HG03045 (cell line): ENCODE results near the gene HS3ST3B1.

Experiments used
- ATAC-seq: cut with Tn5 transposase; IDR thresholded peaks from one replicate; pipeline ENCODE4 v1.9.1; 2021; ENCODE audit warnings: mild to moderate bottlenecking, moderate library complexity; ENCODE audit not compliant: unreplicated experiment

Gene HS3ST3B1

DNA sequence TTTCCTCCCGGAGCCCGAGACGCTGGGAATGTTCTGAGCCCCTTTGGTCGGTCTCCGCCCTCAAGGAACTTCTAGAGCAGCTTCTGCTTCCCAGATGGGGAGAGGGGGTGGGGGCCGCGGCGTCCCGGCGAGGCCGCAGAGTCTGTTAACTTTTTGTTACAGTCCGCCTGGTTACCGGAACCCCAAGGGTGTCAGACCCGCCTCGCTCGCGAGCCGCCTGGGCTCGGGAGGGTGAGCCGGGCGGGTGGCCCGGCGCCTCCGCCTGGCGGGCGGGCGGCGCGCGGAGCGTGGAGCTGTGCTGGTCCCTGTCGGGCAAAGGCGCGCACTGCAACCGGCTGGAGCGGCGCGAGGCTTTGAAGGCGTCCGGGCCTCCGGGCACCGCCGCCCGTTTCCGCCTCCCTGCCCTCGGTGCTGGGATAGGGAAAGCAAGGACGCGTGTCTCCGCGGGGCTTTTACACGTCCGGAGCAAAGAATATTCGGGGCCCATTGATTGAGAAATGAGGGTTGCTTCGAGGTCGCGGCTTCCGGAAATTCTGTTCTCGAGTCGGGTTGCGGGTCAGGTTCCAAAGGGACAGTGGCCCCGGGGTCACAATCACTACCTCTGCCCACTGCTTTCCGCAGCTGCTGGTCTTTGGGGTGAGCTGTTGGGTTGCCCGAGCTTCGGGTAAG lies 1.7 kb downstream of the HS3ST3B1 start:
- ATAC-seq: peak; percentile 48

DNA sequence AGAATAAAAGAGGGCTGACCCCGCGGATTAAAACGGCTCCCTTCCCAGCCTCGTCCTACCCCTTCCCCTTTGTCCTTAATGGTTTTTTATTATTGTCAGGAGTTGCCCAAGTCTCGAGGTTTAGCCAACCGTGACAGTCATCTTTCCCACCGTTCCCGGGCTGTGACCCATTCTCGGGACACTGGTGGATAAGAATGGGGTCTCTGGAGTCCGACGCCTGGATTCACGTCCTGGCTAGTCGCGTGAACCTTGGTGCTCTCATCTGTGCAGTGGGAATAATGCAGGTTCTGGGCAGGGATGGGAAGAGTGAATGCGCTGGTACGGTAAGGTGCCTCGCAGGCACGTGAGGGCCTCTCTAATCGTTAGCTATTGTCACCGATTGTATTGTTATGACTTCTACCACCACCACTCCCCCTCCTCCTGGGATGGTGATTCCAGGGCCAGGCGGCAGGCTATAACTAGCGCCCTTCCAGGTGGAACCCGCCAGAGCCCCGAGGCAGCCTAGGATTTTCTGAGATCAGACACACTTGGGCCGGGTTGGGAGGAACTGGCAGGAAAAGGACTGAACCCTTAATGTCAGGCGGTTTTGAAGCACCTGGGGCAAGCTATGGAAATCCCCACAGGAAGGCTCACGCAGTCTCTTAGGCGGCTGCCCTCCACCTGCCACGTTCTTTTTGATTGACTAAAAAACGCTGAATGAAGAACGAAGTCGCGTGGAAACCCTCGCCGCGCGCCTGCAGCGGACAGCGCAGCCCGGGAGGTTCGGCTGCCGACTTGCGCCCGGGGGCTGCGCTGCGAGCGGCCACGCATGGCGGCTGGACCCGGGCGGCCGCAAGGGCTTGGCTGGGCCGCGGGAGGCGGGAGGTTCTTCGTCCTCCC lies 2.7 kb downstream of the HS3ST3B1 start:
- no peak for ATAC-seq

DNA sequence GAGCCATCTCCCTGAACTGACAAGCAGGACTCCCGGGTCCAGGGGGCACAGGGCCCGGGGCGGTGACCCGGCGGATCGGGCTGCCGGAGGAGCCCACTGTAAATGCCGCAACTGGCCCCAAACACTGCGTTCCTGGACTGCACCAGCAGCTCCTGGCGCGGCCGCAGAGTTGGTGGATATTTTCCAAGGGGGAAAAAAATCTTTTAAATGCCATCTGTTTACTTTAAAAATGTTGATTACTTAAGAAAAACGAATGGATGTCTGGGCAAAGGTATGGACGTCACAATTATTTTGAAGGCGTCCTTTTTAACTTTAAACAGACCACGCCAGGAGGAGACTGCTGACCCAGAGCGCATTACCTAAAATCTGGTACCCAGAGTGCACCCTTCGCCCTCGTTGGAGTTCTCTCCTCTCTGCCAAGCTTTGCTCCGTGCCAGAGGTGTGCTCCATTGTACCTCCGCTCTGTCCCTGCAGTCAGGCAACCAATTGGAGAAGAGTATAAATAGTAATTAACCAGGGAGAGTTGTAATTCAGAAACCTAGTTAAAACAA lies 3.4 kb downstream of the HS3ST3B1 start:
- ATAC-seq: no peak

DNA sequence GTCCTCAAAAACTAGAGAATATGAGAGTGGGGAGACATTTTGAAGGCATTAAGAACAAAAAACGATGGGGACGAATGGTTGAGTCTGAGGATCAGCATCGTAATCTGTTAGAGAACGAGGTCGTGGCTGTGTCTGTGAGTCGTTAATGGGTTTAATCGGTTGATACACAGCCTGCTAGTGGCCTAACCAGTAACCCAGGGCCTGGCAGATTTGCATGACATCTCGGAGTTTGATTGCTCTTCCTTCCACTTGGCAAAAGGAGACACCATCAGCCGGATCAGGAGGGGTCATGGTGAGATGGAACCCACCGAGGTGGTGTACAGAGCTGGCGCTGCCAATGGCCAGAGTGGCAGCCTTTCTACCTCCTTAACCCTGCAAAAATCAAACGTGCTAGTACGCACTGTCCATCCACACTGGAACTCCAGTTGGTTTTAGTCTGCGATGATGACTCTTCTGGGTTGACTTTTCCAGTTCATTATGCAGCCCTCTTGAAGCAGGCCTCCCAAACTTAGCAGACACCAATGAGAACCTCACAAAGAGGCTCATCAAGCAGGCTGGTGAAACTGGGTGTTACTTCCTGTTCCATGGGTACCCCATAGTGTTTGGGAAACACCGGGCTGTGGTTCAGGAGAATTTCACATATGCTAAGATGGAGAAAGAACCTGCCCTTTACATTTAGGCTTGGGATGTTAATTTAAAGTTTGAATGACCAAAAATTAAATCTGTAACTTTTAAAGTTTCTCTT lies 4.1 kb downstream of the HS3ST3B1 start:
- ATAC-seq: no peak

DNA sequence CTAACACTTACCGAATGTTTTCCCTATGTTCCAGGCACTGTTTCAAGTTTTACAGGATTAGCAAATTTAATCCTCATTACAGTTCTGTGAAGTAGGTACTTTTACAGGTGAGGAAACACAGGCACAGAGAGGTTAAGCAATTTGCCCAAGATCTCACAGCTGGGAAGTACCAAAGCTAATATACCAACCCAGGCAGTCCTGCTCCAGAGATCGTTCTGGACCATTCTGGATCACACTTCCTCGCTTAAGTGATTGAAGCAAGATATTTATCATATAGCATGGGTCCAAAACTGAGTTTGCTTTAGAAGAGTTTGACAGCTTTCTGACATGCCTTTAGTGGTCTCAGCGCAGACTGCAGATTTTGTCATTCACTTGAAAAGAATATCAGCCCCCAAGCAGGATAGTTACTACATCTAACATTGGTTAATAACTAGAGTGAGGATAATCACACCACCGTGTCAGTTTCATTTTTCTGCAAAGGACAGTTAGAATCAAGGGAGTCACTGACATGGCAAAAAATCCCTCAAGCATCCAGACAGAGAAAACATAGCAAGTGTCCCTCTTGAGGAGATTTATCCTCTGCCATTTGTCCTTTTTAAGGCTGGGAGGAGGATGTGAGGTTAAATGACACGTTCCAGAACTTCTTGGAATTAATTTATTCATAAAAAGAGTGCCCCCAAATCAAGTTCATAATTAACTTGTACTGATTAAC lies 5.1 kb downstream of the HS3ST3B1 start:
- ATAC-seq: no peak

DNA sequence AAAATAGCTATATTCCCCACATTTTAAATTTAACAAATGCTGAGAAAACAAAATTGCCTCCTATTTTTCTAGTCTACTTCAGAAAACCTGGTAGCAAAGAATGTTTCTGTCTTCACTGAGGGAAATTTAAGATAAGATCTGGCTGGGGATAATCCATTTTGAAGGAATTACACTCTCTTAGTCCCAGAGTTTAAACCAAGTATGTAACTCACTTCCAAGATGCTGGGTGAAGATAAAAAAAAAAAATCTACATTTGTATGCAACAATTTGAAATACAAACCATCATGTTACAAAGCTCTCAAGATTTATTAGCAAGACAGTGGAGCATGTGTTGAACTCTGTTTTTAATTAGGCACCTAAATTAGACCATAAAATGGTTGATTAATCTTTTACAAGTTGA lies 5.7 kb downstream of the HS3ST3B1 start:
- ATAC-seq: no peak

DNA sequence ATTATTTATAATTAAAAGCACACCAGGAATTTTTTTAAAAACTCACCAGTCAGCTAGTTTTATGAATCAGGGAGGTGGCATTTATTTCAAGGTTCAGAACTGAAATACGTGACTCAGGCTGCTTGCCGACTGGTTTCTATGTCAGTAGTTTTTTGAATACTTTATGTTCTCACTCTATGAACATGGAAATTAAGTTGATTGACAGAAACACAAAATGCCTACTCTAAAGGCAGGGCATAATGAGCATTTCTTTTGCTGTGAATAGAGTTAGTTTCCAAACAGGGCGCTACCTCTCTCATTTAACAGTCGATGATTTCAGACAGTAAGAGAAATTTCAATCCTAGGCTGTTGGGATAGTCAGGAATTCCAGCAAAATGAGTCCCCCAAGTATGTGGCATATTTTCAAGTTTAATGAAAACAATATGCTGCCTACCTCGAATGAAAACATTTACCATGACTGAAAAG lies 6.7 kb downstream of the HS3ST3B1 start:
- ATAC-seq: no peak

DNA sequence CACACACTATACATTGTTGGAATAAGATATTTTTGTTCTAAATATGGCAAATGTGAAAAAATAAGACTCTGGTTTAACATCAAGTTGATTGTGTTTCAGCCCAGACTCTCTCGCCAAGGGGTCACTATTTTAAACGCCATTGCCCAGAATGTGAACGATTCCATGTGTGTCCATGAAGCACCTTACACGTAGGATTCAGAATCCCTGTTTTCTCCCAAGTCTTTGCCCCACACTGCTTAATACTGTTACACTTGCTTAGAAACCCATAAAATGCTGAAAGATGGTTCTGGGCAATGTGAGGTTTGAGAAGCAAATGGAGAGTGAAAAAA lies 7.7 kb downstream of the HS3ST3B1 start:
- ATAC-seq: no peak

DNA sequence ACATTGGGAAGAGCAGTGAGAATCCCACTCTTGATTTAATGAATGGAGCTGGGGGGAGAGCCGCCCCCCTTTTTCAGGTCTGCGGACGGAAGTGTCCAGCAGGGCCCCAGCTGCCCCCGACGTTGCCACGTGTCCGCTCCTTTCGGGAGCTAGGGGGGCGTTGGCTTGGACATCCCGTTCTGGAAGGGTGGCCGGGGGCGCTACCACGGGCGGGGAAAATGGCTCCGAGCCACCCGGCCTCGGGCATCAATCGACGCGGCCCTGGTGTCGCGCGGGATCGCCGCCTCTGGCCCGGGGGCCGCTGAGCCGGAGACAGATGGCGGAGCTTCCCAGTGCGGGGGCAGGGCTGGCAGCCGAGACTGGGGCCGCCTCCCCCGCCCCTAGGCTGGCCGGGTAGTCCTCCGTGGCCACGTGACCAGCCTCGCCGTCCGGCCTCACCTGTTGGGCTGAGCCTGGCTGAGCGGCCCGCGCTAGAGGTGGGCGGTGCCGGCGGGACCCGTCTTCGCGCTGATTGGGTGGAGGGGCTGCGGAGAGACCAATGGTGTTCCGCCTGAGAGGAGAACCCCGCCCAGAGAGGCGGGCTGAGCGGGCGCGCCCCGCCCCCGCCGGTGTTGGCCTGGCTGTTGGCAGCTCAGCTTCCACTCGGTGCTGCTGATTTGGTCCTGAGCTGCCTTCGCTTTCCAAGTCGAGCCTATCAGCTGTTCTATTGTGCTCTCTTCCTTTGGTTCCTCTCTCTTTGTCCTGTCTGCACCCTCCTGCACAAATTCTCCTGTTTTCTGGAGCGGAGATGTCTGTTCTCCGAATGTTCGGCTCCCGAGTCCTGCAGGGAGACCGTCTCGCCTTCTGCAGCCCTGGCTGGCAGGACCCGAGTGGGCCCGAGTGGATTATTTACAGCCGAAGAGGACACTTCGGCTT lies 8.3 kb downstream of the HS3ST3B1 start:
- ATAC-seq: peak; percentile 97

DNA sequence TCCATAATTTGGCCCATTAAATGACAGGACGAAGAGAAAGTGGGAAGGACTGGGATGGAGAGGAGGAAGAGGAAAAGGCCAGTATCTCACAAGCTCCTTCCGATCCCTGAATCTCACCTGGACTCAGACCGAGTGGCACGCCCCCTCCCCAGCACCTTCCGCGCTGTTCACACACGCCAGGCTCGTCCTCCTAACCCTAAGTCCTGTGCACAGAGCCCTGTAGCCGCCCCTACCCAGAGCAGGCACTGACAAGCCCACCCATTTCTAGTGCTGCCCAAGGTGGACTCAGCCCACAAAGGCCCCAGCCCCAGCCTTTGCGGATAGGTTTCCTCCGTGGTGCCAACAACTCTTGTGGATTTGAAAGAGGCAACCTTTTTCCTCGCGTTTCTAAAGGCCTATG lies 9.2 kb downstream of the HS3ST3B1 start:
- no peak for ATAC-seq

DNA sequence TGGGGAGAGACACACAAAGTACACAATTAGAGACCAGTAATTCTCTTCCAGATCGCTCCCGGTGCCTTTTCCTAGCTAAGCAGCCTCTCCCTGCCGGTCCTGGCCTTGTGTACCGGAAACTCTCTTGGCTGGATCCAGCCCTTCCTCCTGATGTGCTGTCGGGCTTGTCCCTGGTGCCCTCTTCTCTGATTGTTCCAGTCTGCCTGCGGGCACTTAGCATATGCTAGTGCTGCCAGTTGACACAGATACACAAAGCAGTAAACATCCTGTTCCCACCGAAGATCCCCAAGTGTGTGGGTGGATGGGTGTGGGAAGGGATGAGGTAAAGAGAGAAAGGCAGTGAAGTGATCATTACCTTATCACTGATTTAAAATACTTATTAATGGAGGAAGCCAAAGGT lies 9.7 kb downstream of the HS3ST3B1 start:
- ATAC-seq: no peak

DNA sequence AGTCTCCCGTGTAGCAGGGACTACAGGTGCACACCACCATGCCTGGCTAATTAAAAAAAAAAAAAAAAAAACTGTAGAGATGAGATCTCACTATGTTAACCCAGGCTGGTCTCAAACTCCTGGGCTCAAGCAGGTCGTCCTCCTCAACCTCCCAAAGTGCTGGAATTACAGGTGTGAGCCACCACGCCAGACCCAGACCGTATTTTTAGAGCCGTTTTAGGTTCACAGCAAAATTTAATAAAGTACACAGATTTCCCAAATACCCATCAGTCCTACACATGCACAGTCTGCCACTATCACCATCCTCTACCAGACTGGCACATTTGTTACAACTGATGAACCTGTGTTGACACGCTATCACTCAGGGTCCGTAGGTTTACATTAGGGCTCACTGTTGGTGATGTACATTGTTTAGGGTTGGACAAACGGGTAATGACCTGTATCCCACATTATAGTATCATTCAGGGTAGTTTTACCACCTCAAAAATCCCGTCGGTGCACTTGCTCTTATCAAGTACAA lies 10.4 kb downstream of the HS3ST3B1 start:
- no peak for ATAC-seq

DNA sequence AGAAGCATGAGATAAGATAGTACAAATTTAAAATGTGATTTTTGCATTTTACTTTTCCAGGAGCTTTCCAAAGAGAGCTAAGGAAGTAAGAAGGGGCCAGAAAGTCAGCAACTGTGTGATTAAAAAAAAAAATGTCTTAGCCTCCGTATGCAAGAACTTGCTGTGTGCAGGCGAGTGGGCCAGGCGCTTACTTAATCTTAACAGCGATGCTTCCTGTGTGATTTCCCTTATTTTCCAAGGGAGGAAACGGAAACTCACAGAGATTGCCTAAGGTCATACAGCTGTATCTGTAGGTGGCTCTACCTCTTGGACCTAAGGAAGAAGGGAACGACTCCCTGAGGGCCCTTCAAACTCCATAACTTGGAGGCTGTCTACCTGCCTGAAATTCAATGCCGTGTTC lies 11.1 kb downstream of the HS3ST3B1 start:
- ATAC-seq: no peak

DNA sequence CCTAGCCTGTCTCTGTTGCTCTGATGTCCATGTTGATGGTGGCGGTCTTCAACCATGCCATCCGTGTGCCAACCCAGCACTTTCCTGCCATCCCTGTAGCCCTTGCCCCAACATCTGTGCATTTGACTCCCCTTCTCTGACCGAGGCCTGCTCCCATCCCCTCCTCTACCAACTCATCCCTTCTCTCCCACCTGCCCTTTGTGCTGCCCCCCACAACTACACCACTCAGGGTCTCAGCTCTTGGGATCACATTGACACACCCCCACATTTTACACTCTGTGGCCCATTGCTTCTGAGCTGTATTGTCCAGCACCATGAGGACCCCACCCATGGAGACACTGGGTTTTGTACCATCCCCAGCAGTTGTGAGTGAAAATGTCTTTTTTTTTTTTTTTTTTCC lies 11.6 kb downstream of the HS3ST3B1 start:
- ATAC-seq: no peak

DNA sequence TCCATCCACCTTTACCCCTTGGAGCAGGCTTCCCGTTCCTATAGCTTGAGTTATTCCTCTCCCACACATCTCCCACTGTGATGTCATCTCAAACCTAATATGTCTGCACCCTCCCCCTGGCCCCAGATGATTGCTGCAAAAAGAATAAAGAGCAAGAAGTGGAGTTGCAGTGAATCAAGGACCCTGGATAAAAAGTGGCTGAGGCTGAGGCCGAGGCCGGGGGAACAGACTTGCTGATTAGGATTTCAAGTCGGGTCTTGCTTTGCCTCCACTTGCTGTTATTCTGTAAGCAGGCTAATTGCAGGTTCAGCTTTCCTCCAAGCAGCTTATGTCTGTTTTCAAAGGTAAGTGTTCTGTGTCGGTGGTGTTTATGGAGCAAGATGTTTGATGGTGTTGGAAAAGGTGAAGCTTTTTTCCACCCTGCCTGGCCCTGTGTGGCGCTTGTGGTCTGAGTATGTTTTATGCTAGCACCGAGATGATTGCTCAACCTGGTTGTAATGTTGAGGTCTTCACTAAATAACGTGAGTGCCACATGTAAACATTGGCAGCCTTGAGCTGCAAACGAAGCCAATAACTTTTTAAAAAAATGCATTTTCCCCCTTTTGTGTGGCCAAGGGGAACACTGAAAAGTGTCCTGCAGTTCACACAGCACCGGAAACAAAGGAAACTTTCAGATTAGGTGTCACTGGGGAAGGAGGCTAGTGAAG lies 15.4 kb downstream of the HS3ST3B1 start:
- no peak for ATAC-seq

DNA sequence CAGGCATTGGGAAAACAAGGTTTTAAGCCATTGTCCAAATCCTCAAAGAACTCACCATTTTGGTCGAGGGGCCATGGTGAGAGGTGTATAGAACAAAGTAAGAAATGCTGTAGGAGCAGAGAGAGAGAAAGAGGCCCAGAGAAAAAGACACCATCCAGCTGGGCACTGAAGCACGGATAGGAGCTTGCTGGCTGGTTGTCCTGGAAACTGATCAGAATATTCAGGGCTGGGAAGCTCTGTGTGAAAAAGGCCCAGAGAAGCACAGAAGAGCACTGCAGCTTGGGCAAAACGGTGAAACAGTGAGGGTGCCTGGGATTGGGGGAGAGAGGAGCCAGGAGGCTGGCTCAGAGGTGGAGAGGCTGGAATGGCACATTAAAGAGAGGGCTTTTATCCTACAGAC lies 16.5 kb downstream of the HS3ST3B1 start:
- ATAC-seq: no peak

DNA sequence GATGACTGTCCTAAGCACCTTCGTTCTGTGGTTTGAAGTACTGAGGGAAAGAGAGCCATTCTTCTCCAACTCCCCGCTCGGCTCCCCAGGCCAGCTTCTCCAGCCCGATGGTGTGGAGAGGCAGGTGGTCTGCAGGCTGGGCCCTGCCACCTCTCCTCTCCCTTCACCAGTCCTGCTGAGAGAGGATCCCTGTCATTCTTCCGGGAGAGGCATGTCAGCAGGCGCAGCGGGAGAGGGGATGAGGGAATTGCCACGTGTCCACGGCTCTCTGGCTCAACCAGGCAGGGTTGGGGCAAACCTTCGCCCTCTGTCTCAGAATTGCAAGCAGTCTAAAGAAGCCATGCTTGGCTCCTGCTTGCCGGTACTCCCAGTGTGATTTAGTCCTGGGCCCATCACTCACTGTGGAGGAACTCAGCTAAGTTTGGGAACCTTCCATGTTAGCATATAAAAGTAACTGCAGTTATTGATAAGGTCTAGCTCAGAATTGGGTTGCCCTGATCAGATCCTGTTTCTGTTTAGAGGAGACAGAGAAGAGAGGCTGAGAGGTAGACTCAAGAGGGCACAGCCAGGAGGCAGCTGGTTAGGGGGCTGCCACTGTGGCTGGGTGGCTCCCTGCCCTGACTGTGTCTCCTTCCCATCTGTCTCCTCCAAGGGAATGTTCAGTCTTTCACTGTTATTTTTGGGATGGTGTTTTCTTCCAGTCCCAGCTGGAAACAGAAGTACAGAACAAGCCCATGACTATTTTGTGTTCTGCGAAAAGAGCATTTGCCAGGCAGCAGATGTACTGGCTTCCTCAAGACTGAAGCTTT lies 17.4 kb downstream of the HS3ST3B1 start:
- no peak for ATAC-seq

DNA sequence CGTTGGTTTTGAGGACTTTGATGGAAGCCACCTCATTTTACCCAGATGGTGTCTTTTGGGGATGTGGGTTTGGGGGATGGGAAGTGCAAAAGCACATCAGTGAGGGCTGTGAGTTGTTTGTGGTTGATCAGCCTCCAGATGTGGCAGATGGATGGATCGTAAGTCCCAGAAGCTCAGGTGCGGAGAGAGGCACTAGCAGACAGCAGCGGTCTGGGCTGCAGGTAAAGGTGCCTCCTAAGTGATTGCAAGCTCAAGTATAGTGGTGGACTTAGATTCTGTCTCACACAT lies 18.0 kb downstream of the HS3ST3B1 start:
- ATAC-seq: no peak
